Measurements from ENCODE around the gene NUDT11. TPM values are rescaled to one million over a fixed set of nuclear protein-coding genes. Genes with fewer than 3 reads are reported as not detected.
"Not testable (repeated sequence)": the region's sequence is repeated elsewhere in the genome, so short reads cannot be mapped to it uniquely, and the experiment has no call there.

NUDT11 gene
- polyA plus RNA-seq (2012; ENCODE audit: low read depth, missing spikeins) = not detected

- no peak for TF ChIP-seq SPI1 (IDR thresholded peaks at IDR 0.05; ENCODE audit: low read depth, low read length)
- no peak for TF ChIP-seq TAF1 (IDR thresholded peaks at IDR 0.05; ENCODE audit: low read depth, low read length)
- no peak for TF ChIP-seq POLR2A (IDR thresholded peaks at IDR 0.05; ENCODE audit: low read depth, low read length)
- no peak for TF ChIP-seq POLR2AphosphoS5 (IDR thresholded peaks at IDR 0.05; ENCODE audit: low read depth, low read length)
- no peak for TF ChIP-seq PAX5 (IDR thresholded peaks at IDR 0.05; ENCODE audit: insufficient read depth, low read length, severe bottlenecking)
- TF ChIP-seq POU2F2 (IDR thresholded peaks at IDR 0.05; ENCODE audit: low read depth, low read length) = no peak
- FAIRE-seq (no peak), DNase-seq (ENCODE audit: insufficient read length, low spot score) (no peak)
These were observed at the start of gene NUDT11 for GRCh38 chrX:51496501-51497291. TSS of gene NUDT11 (minus strand) at chrX:51496592. CDS start at chrX:51496444, 148 bp downstream.

- DNase-seq (ENCODE audit: insufficient read length, low spot score) (no peak), FAIRE-seq (no peak)
- TF ChIP-seq POLR2AphosphoS5 (IDR thresholded peaks at IDR 0.05; ENCODE audit: low read depth, low read length) = no peak
- no peak for TF ChIP-seq PAX5 (IDR thresholded peaks at IDR 0.05; ENCODE audit: insufficient read depth, low read length, severe bottlenecking)
- TF ChIP-seq POLR2A (IDR thresholded peaks at IDR 0.05; ENCODE audit: low read depth, low read length) = no peak
- no peak for TF ChIP-seq POU2F2 (IDR thresholded peaks at IDR 0.05; ENCODE audit: low read depth, low read length)
- no peak for TF ChIP-seq SPI1 (IDR thresholded peaks at IDR 0.05; ENCODE audit: low read depth, low read length)
- TF ChIP-seq TAF1 (IDR thresholded peaks at IDR 0.05; ENCODE audit: low read depth, low read length) = no peak
These were observed 24.0 kb upstream of the NUDT11 start for GRCh38 chrX:51520393-51520792.

GRCh38 chrX:51519131-51519530 is 22.7 kb upstream of the NUDT11 start:
- FAIRE-seq; DNase-seq (ENCODE audit: insufficient read length, low spot score): not testable (repeated sequence)

- FAIRE-seq (no peak), DNase-seq (ENCODE audit: insufficient read length, low spot score) (no peak)
- no peak for TF ChIP-seq POU2F2 (IDR thresholded peaks at IDR 0.05; ENCODE audit: low read depth, low read length)
- no peak for TF ChIP-seq POLR2A (IDR thresholded peaks at IDR 0.05; ENCODE audit: low read depth, low read length)
- no peak for TF ChIP-seq POLR2AphosphoS5 (IDR thresholded peaks at IDR 0.05; ENCODE audit: low read depth, low read length)
- no peak for TF ChIP-seq SPI1 (IDR thresholded peaks at IDR 0.05; ENCODE audit: low read depth, low read length)
- TF ChIP-seq PAX5 (IDR thresholded peaks at IDR 0.05; ENCODE audit: insufficient read depth, low read length, severe bottlenecking) = no peak
- TF ChIP-seq TAF1 (IDR thresholded peaks at IDR 0.05; ENCODE audit: low read depth, low read length) = no peak
These were observed 11.2 kb upstream of the NUDT11 start for GRCh38 chrX:51507551-51507950.

- not testable (repeated sequence) for DNase-seq (ENCODE audit: insufficient read length, low spot score)
- FAIRE-seq = peak; percentile 47
These were observed 497 bp downstream of the NUDT11 start for GRCh38 chrX:51495701-51496488.

GRCh38 chrX:51494409-51494808 is 2.0 kb downstream of the NUDT11 start:
- FAIRE-seq (no peak), DNase-seq (ENCODE audit: insufficient read length, low spot score) (no peak)

GRCh38 chrX:51487960-51488267 is 8.5 kb downstream of the NUDT11 start:
- DNase-seq (ENCODE audit: insufficient read length, low spot score) (no peak), FAIRE-seq (no peak)
- TF ChIP-seq TAF1 (IDR thresholded peaks at IDR 0.05; ENCODE audit: low read depth, low read length) = no peak
- TF ChIP-seq SPI1 (IDR thresholded peaks at IDR 0.05; ENCODE audit: low read depth, low read length) = no peak
- TF ChIP-seq POLR2AphosphoS5 (IDR thresholded peaks at IDR 0.05; ENCODE audit: low read depth, low read length) = no peak
- TF ChIP-seq POU2F2 (IDR thresholded peaks at IDR 0.05; ENCODE audit: low read depth, low read length) = no peak
- TF ChIP-seq PAX5 (IDR thresholded peaks at IDR 0.05; ENCODE audit: insufficient read depth, low read length, severe bottlenecking) = no peak
- no peak for TF ChIP-seq POLR2A (IDR thresholded peaks at IDR 0.05; ENCODE audit: low read depth, low read length)

More at GRCh38 chrX:51494409-51494808, 2.0 kb downstream of the NUDT11 start:
- no peak for TF ChIP-seq TAF1 (IDR thresholded peaks at IDR 0.05; ENCODE audit: low read depth, low read length)

- TF ChIP-seq TAF1 (IDR thresholded peaks at IDR 0.05; ENCODE audit: low read depth, low read length) (no peak), PAX5 (IDR thresholded peaks at IDR 0.05; ENCODE audit: insufficient read depth, low read length, severe bottlenecking) (no peak), SPI1 (IDR thresholded peaks at IDR 0.05; ENCODE audit: low read depth, low read length) (no peak), POU2F2 (IDR thresholded peaks at IDR 0.05; ENCODE audit: low read depth, low read length) (no peak), POLR2AphosphoS5 (IDR thresholded peaks at IDR 0.05; ENCODE audit: low read depth, low read length) (no peak), POLR2A (IDR thresholded peaks at IDR 0.05; ENCODE audit: low read depth, low read length) (no peak)
- FAIRE-seq (no peak), DNase-seq (ENCODE audit: insufficient read length, low spot score) (no peak)
These were observed 11.8 kb downstream of the NUDT11 start for GRCh38 chrX:51484616-51485015.

- DNase-seq (ENCODE audit: insufficient read length, low spot score); FAIRE-seq: not testable (repeated sequence)
These were observed 14.0 kb downstream of the NUDT11 start for GRCh38 chrX:51482411-51482810.

GRCh38 chrX:51476930-51477329 is 19.5 kb downstream of the NUDT11 start:
- DNase-seq (ENCODE audit: insufficient read length, low spot score) (no peak), FAIRE-seq (no peak)
- no peak for TF ChIP-seq POLR2AphosphoS5 (IDR thresholded peaks at IDR 0.05; ENCODE audit: low read depth, low read length)

GRCh38 chrX:51463322-51463721 is 33.1 kb downstream of the NUDT11 start:
- TF ChIP-seq POLR2AphosphoS5 (IDR thresholded peaks at IDR 0.05; ENCODE audit: low read depth, low read length) (no peak), POU2F2 (IDR thresholded peaks at IDR 0.05; ENCODE audit: low read depth, low read length) (no peak), PAX5 (IDR thresholded peaks at IDR 0.05; ENCODE audit: insufficient read depth, low read length, severe bottlenecking) (no peak), TAF1 (IDR thresholded peaks at IDR 0.05; ENCODE audit: low read depth, low read length) (no peak), POLR2A (IDR thresholded peaks at IDR 0.05; ENCODE audit: low read depth, low read length) (no peak), SPI1 (IDR thresholded peaks at IDR 0.05; ENCODE audit: low read depth, low read length) (no peak)
- no peak for DNase-seq (ENCODE audit: insufficient read length, low spot score)
- FAIRE-seq = no peak

Measured in GM12891 (cell line).